Measurements from ENCODE around the gene ADIRF. TPM values are rescaled to one million over a fixed set of nuclear protein-coding genes. Genes with fewer than 3 reads are reported as not detected.

Gene ADIRF
- polyA plus RNA-seq (136 to 164 TPM (median 157 TPM) in 3 replicates), polyA minus RNA-seq (19.7 to 38.4 TPM (median 31.5 TPM) in 3 replicates)
- 37.4 TPM for polyA plus RNA-seq (2011; ENCODE audit: low read depth)
- 143 and 145 TPM in 2 replicates for polyA plus RNA-seq (2011; cell fraction: cytosol; rRNA removed)
- polyA plus RNA-seq (2011; cell fraction: nucleus; rRNA removed) = 37.3 and 41.1 TPM in 2 replicates
- 84.4 and 286 TPM in 2 replicates for polyA plus RNA-seq (2012; ENCODE audit: low replicate concordance)
- 86.5 TPM for polyA minus RNA-seq (2011; cell fraction: cytosol; rRNA and poly(A)+ RNA removed)
- polyA minus RNA-seq (2011; cell fraction: nucleus; rRNA and poly(A)+ RNA removed) = 16.4 and 17.1 TPM in 2 replicates

DNA sequence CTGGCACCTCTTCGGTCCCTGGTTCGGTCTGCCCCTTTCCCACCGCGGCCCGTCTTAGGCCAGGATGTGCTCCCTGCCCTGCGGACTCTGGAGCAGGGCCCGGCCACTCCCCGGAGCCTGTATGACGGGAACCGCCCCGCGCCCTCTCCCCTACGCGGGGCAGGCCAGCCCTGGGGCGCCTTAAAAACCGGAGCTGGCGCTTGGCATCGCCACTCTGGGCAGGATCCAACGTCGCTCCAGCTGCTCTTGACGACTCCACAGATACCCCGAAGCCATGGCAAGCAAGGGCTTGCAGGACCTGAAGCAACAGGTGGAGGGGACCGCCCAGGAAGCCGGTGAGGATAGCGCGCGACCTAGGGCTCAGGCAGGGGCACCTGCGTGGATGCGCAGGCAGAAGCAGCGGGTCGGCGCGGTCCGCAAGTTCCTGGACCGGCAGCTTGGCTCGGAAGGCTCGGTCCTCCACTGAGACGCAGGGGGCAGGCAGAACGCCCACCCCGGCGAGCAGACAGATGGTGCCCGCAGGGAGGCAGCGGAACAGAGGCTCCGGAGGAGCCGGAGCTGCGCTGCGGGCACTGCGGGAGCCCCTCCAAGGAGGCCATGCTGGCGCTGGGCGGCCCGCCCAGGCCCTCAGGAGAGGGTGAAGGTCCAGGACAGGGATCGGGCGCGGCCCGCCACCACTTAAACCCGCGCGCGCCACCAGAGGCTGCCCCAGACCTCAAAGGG is at the start of gene ADIRF:
TSS of gene ADIRF (plus strand) at position 212 of the 723 bp plus-strand sequence. CDS start at position 275, 63 bp downstream.
- peak within 1 kb of the TSS; percentile 100 for H3K27ac ChIP-seq (ENCODE audit: control insufficient read depth, insufficient read depth, low read length)
- FAIRE-seq = peak; percentile 61
- peak within 1 kb of the TSS; percentile 61 to 95 (median 82) for H3K4me3 ChIP-seq (ENCODE audit: control insufficient read depth in 2 of 3, extremely low read depth in 1 of 3, insufficient read depth in 2 of 3, low read depth in 1 of 3, low read length in 3 of 3)
- dilution Hi-C loops (cut with MboI; ENCODE audit: extremely low pct_ligation_motif_present, low sequenced_read_pairs) = no loop called here
- no peak for TF ChIP-seq EZH2 (IDR thresholded peaks at IDR 0.05; ENCODE audit: low read length)
- TF ChIP-seq, protein P1, sequence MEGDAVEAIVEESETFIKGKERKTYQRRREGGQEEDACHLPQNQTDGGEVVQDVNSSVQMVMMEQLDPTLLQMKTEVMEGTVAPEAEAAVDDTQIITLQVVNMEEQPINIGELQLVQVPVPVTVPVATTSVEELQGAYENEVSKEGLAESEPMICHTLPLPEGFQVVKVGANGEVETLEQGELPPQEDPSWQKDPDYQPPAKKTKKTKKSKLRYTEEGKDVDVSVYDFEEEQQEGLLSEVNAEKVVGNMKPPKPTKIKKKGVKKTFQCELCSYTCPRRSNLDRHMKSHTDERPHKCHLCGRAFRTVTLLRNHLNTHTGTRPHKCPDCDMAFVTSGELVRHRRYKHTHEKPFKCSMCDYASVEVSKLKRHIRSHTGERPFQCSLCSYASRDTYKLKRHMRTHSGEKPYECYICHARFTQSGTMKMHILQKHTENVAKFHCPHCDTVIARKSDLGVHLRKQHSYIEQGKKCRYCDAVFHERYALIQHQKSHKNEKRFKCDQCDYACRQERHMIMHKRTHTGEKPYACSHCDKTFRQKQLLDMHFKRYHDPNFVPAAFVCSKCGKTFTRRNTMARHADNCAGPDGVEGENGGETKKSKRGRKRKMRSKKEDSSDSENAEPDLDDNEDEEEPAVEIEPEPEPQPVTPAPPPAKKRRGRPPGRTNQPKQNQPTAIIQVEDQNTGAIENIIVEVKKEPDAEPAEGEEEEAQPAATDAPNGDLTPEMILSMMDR (optimal IDR thresholded peaks at IDR 0.05 in 1 of 3, IDR thresholded peaks at IDR 0.05 in 1 of 3, conservative IDR thresholded peaks at IDR 0.05 in 1 of 3; ENCODE audit: extremely low read depth in 1 of 3, insufficient read depth in 2 of 3, low read length in 3 of 3) = no peak
- H3K9me3 ChIP-seq (ENCODE audit: control insufficient read depth, low read depth, low read length) = no peaks in the 10 kb centered on the region
- H3K79me2 ChIP-seq (ENCODE audit: control insufficient read depth, insufficient read depth, low read length) = peaks cover 31% of the 10 kb centered on the region
- H2AFZ ChIP-seq (ENCODE audit: control insufficient read depth, low read length) = peak within 1 kb of the TSS; percentile 36
- peaks cover 2 to 6% of the 10 kb centered on the region in 2 experiments for H3K36me3 ChIP-seq (ENCODE audit: control insufficient read depth in 2 of 2, extremely low read depth in 1 of 2, insufficient read depth in 2 of 2, low read length in 2 of 2)
- H3K4me2 ChIP-seq (ENCODE audit: control insufficient read depth, extremely low read depth, insufficient read depth, low read depth, low read length) = peak within 1 kb of the TSS; percentile 98
- H3K4me1 ChIP-seq (ENCODE audit: control insufficient read depth, extremely low read depth, insufficient read depth, low read length) = peaks cover 59% of the 10 kb centered on the region
- peak within 1 kb of the TSS; percentile 99 for H3K9ac ChIP-seq (ENCODE audit: control insufficient read depth, extremely low read depth, insufficient read depth, low read length)
- H3K9me1 ChIP-seq (ENCODE audit: control insufficient read depth, extremely low read depth, insufficient read depth, low read length) = peaks cover 2% of the 10 kb centered on the region
- DNase-seq (ENCODE audit: low read depth, low spot score) = no peak
- H4K20me1 ChIP-seq (ENCODE audit: control insufficient read depth, extremely low read depth, insufficient read depth, low read length) = no peaks in the 10 kb centered on the region
- H3K27me3 ChIP-seq (ENCODE audit: control insufficient read depth, extremely low read depth, insufficient read depth, low read length) = no peaks in the 10 kb centered on the region

DNA sequence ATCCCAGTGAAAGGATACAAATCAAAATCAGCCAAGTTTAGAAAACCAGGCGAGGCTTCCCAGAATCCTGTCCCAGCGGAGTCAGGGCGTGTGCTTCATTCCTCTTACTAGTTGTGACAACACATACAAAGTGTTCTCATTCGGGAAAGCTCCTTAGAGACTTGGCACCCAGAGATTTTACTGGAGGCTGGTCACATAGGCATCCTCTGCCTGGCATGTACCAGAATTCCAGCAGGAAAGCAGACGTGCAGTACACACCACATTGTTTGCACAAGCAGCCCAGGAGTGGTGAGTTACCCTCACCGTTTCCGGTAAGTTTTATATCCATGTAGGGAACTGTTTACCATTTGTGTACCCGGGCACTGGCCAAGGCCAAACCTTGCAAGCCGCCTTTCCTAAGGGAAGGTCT is 45.7 kb upstream of the ADIRF start:
- H3K27me3 ChIP-seq (ENCODE audit: control insufficient read depth, extremely low read depth, insufficient read depth, low read length) = no peaks in the 10 kb centered on the region
- H3K4me3 ChIP-seq (ENCODE audit: control insufficient read depth in 2 of 3, extremely low read depth in 1 of 3, insufficient read depth in 2 of 3, low read depth in 1 of 3, low read length in 3 of 3) = no peak overlapping the region
- H3K9me1 ChIP-seq (ENCODE audit: control insufficient read depth, extremely low read depth, insufficient read depth, low read length) = no peaks in the 10 kb centered on the region
- H3K79me2 ChIP-seq (ENCODE audit: control insufficient read depth, insufficient read depth, low read length) = no peaks in the 10 kb centered on the region
- dilution Hi-C loops (cut with MboI; ENCODE audit: extremely low pct_ligation_motif_present, low sequenced_read_pairs) = no loop called here
- no peak overlapping the region for H3K27ac ChIP-seq (ENCODE audit: control insufficient read depth, insufficient read depth, low read length)
- no peak overlapping the region for H3K9ac ChIP-seq (ENCODE audit: control insufficient read depth, extremely low read depth, insufficient read depth, low read length)
- no peak overlapping the region for H3K4me2 ChIP-seq (ENCODE audit: control insufficient read depth, extremely low read depth, insufficient read depth, low read depth, low read length)
- peaks cover 7% of the 10 kb centered on the region for H3K4me1 ChIP-seq (ENCODE audit: control insufficient read depth, extremely low read depth, insufficient read depth, low read length)
- FAIRE-seq (no peak), DNase-seq (ENCODE audit: low read depth, low spot score) (no peak)
- H4K20me1 ChIP-seq (ENCODE audit: control insufficient read depth, extremely low read depth, insufficient read depth, low read length) = no peaks in the 10 kb centered on the region
- H2AFZ ChIP-seq (ENCODE audit: control insufficient read depth, low read length) = no peak overlapping the region
- no peaks in the 10 kb centered on the region for H3K9me3 ChIP-seq (ENCODE audit: control insufficient read depth, low read depth, low read length)
- TF ChIP-seq, protein P1 (optimal IDR thresholded peaks at IDR 0.05 in 1 of 3, IDR thresholded peaks at IDR 0.05 in 1 of 3, conservative IDR thresholded peaks at IDR 0.05 in 1 of 3; ENCODE audit: extremely low read depth in 1 of 3, insufficient read depth in 2 of 3, low read length in 3 of 3) = no peak
- no peak for TF ChIP-seq EZH2 (IDR thresholded peaks at IDR 0.05; ENCODE audit: low read length)
- H3K36me3 ChIP-seq (ENCODE audit: control insufficient read depth in 2 of 2, extremely low read depth in 1 of 2, insufficient read depth in 2 of 2, low read length in 2 of 2) = peaks cover 0 to 9% of the 10 kb centered on the region in 2 experiments
